OCI-LY1 (cell line): ENCODE data around the gene CCT7.

Experiments used
- H2AFZ ChIP-seq: fragments of 200-600 bp; sonication (generic), shearing (Covaris generic); 2 replicates; pipeline ENCODE4 v1.6.0; 2014; ENCODE audit warnings: antibody characterized with exemption, mild to moderate bottlenecking, low read length
- H3F3A ChIP-seq: fragments of 200-600 bp; sonication (generic), shearing (Covaris generic); 2 replicates; pipeline ENCODE4 v1.6.0; 2014; ENCODE audit warnings: mild to moderate bottlenecking, antibody characterized with exemption, low read length, moderate library complexity; ENCODE audit not compliant: insufficient read depth
- H3K27ac ChIP-seq: fragments of 200-600 bp; sonication (generic); 2 replicates; pipeline ENCODE4 v1.5.1; 2014; ENCODE audit warnings: low read length, mixed run types, mild to moderate bottlenecking, low read depth; ENCODE audit not compliant: poor library complexity, severe bottlenecking
- H3K27me3 ChIP-seq: fragments of 200-600 bp; sonication (generic); 2 replicates; pipeline ENCODE4 v1.6.0; 2014; ENCODE audit warnings: antibody characterized with exemption, mild to moderate bottlenecking, low read length, moderate library complexity; ENCODE audit not compliant: insufficient read depth
- H3K36me3 ChIP-seq: fragments of 200-600 bp; sonication (generic); 2 replicates; pipeline ENCODE4 v1.6.1; 2014; ENCODE audit warnings: mild to moderate bottlenecking, antibody characterized with exemption, low read length, moderate library complexity, mixed read lengths; ENCODE audit not compliant: insufficient read depth
- H3K4me1 ChIP-seq: fragments of 200-600 bp; sonication (generic); 2 replicates; pipeline ENCODE4 v1.5.1; 2014; ENCODE audit warnings: mild to moderate bottlenecking, low read length, moderate library complexity; ENCODE audit not compliant: insufficient read depth, severe bottlenecking
- H3K4me2 ChIP-seq: fragments of 200-600 bp; sonication (generic), shearing (Covaris generic); 2 replicates; pipeline ENCODE4 v1.6.1; 2014; ENCODE audit warnings: low read length
- H3K4me3 ChIP-seq: fragments of 200-600 bp; sonication (generic); 2 replicates; pipeline ENCODE4 v1.5.1; 2014; ENCODE audit warnings: low read length, low read depth, mild to moderate bottlenecking, mixed read lengths; ENCODE audit not compliant: poor library complexity, severe bottlenecking
- H3K79me2 ChIP-seq: fragments of 200-600 bp; shearing (Covaris generic); 2 replicates; pipeline ENCODE4 v1.6.1; 2016; ENCODE audit warnings: mixed run types, low read length, mixed read lengths; ENCODE audit not compliant: insufficient read depth
- H3K9ac ChIP-seq: fragments of 200-600 bp; sonication (generic), shearing (Covaris generic); 2 replicates; pipeline ENCODE4 v1.6.1; 2014; ENCODE audit warnings: mild to moderate bottlenecking, low read length, mixed read lengths
- H3K9me2 ChIP-seq: fragments of 200-600 bp; sonication (generic), shearing (Covaris generic); 2 replicates; pipeline ENCODE4 v1.6.1; 2014; ENCODE audit warnings: low read depth, mild to moderate bottlenecking, low read length, mixed read lengths
- H3K9me3 ChIP-seq: fragments of 200-600 bp; shearing (Covaris generic); 2 replicates; pipeline ENCODE4 v1.6.1; 2014; ENCODE audit warnings: low read length, mixed read lengths
- H4K20me1 ChIP-seq: fragments of 200-600 bp; sonication (generic), shearing (Covaris generic); 2 replicates; pipeline ENCODE4 v1.6.0; 2016; ENCODE audit warnings: mild to moderate bottlenecking, low read length; ENCODE audit not compliant: insufficient read depth
- EZH2 ChIP-seq: fragments of 200-600 bp; sonication (generic), shearing (Covaris generic); IDR thresholded peaks from 2 replicates; pipeline ENCODE4 v1.8.0; 2017; ENCODE audit warnings: borderline replicate concordance, mixed run types, mild to moderate bottlenecking, antibody characterized with exemption, low read length, moderate library complexity, mixed read lengths
- TF ChIP-seq, protein P1 (sequence below): fragments of 200-600 bp; sonication (generic), shearing (Covaris generic); IDR thresholded peaks from 2 replicates; pipeline ENCODE4 v1.5.1; 2017; ENCODE audit warnings: mild to moderate bottlenecking, antibody characterized with exemption, low read length, moderate library complexity, mixed read lengths

Gene CCT7

DNA sequence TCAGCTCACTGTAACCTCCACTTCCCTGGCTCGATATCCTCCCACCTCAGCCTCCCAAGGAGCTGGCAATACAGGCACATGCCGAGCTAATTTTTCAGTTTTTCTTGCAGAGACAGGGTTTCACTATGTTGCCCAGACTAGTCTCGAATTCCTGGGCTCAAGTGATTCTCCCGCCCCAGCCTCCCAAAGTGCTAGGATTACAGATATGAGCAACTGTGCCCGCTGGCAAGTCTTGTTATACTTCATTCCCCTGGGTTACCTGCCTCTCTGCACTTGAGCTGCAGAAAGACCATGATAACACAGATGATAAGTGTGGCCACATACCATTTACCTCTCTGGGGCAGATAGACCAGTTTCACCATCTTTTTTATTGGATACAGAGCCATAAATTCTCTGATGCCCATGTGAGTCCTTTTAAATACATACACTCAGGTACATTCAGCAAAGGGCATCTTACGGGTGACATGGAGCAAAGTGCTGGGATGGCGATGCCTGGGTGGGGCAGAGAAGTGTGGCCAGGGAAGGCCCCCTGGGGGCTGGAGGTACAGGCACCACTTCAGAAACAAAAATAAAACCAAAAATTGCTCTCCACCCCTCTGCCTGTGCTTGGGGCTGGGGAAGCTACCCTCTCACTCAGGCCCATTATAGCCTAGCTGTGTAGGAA, 20.4 kb downstream of the CCT7 start:
- Histone ChIP-seq H4K20me1 (no peaks in the 10 kb centered on the region), H3K36me3 (peaks cover 92% of the 10 kb centered on the region), H3K79me2 (no peaks in the 10 kb centered on the region), H3K4me3 (no peak overlapping the region), H3K27me3 (no peaks in the 10 kb centered on the region), H3K9me2 (no peaks in the 10 kb centered on the region), H3K9ac (no peak overlapping the region), H3K27ac (peak overlapping the region; percentile 53), H3K4me2 (no peak overlapping the region), H3K9me3 (no peaks in the 10 kb centered on the region), H3F3A (peaks cover 7% of the 10 kb centered on the region), H2AFZ (no peak overlapping the region), H3K4me1 (no peaks in the 10 kb centered on the region)
- TF ChIP-seq, protein P1, sequence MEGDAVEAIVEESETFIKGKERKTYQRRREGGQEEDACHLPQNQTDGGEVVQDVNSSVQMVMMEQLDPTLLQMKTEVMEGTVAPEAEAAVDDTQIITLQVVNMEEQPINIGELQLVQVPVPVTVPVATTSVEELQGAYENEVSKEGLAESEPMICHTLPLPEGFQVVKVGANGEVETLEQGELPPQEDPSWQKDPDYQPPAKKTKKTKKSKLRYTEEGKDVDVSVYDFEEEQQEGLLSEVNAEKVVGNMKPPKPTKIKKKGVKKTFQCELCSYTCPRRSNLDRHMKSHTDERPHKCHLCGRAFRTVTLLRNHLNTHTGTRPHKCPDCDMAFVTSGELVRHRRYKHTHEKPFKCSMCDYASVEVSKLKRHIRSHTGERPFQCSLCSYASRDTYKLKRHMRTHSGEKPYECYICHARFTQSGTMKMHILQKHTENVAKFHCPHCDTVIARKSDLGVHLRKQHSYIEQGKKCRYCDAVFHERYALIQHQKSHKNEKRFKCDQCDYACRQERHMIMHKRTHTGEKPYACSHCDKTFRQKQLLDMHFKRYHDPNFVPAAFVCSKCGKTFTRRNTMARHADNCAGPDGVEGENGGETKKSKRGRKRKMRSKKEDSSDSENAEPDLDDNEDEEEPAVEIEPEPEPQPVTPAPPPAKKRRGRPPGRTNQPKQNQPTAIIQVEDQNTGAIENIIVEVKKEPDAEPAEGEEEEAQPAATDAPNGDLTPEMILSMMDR, result no peak
- no peak for TF ChIP-seq EZH2

DNA sequence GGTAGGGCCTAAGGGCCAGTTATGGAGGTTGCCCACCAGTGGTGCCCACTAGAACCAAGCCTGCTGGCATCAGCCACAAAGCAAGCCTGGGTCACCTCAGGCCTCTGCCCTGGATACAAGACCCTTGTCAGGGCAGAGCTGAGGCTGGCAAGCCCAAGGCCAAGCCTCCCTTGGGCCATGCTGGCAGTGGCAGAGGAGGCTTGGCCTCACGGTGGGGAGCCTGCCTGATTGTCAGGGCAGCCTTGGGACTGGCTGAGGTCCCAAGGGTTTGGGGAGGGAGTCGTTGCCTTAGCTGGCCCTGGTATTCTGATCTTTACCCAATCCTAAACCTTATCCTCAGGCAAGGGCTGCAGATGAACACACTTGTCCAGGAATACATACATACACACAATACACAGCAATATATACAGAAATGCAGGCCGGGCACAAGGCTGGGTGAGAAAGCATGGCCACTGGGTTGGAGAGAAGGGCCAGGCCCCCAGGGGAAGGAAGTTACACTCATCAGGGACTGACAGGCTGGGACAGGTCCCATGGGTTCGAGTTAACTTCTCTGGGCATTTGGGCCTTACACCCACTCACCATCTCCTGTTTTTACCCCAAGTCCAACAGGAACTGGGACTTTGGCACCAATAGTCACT, 21.0 kb downstream of the CCT7 start:
- H3K9me2 ChIP-seq, result no peaks in the 10 kb centered on the region
- no peaks in the 10 kb centered on the region for H3K27me3 ChIP-seq
- no peaks in the 10 kb centered on the region for H3K4me1 ChIP-seq
- H3K27ac ChIP-seq, result no peak overlapping the region
- H3K4me2 ChIP-seq, result no peak overlapping the region
- TF ChIP-seq, protein P1, result no peak
- no peak for TF ChIP-seq EZH2
- H3F3A ChIP-seq, result peaks cover 7% of the 10 kb centered on the region
- H3K4me3 ChIP-seq, result no peak overlapping the region
- no peaks in the 10 kb centered on the region for H4K20me1 ChIP-seq
- H3K9me3 ChIP-seq, result no peaks in the 10 kb centered on the region
- peaks cover 92% of the 10 kb centered on the region for H3K36me3 ChIP-seq
- H3K9ac ChIP-seq, result no peak overlapping the region
- no peak overlapping the region for H2AFZ ChIP-seq
- H3K79me2 ChIP-seq, result no peaks in the 10 kb centered on the region

DNA sequence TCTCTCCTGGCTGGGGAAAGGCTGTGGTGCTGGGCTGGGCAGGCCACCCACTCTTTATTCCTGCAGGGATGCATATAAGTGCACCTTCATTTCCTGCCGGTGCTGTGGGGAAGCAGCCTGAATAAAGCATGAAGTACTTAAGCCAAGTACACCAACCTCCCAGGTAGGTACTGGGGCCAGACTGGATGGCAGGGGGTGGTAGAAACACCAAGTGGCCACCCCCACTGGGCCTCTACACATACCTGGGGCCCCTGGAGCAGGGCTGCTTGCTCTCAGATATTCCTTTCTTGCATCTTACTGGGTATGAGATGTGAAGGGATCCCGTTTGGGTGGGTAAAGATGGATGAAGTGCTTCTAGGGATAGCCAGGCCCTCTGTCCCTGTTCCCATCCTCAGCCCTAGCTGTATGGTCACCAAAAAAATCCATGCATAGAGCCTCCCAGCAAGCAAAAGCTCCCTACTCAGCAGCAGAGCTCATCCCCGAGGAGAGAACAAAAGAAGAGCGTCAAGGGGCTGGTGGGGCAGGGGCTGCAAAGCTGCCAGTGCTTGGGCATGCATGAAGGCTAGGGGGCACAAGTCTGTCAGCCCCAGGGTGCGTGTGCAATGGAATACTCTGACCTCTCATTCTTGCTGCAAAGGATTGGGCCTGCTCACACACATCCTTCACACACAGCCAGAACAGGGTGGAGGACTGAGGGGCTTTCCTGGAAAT, 22.0 kb downstream of the CCT7 start:
- Histone ChIP-seq H3K4me3 (no peak overlapping the region), H3K9me3 (no peaks in the 10 kb centered on the region), H3K27ac (no peak overlapping the region), H3K79me2 (no peaks in the 10 kb centered on the region), H3K9me2 (no peaks in the 10 kb centered on the region), H3F3A (peaks cover 4% of the 10 kb centered on the region; the same call in 1 of the 2 replicates), H3K9ac (no peak overlapping the region), H3K4me1 (no peaks in the 10 kb centered on the region), H3K27me3 (no peaks in the 10 kb centered on the region), H3K4me2 (no peak overlapping the region), H2AFZ (no peak overlapping the region), H4K20me1 (no peaks in the 10 kb centered on the region), H3K36me3 (peaks cover 90% of the 10 kb centered on the region)
- TF ChIP-seq EZH2, result no peak
- TF ChIP-seq, protein P1, result no peak
